Activated CD4-positive, alpha-beta T cell treated with anti-CD3 and anti-CD28 coated beads for 4 hours (primary cell): ENCODE data around the gene CD93.

Experiments
- DNase-seq, 2 donors: peaks; one replicate each; pipeline ENCODE4 v3.0.0-alpha.2; 2020

CD93 gene

GRCh38 chr20:23097636-23098580 lies 11.8 kb upstream of the CD93 start:
- DNase-seq: no peak

- DNase-seq: no peak
Observed at GRCh38 chr20:23096986-23097520, 10.9 kb upstream of the CD93 start.

GRCh38 chr20:23096097-23096496 lies 10.0 kb upstream of the CD93 start:
- DNase-seq: no peak

- no peak for DNase-seq
Observed at GRCh38 chr20:23095499-23095898, 9.4 kb upstream of the CD93 start.

- DNase-seq: no peak
Observed at GRCh38 chr20:23094927-23095326, 8.8 kb upstream of the CD93 start.

- no peak for DNase-seq
Observed at GRCh38 chr20:23094213-23094896, 8.2 kb upstream of the CD93 start.

GRCh38 chr20:23093613-23094012 lies 7.5 kb upstream of the CD93 start:
- DNase-seq: no peak

- no peak for DNase-seq
Observed at GRCh38 chr20:23092861-23093495, 6.9 kb upstream of the CD93 start.

- no peak for DNase-seq
Observed at GRCh38 chr20:23092384-23092756, 6.2 kb upstream of the CD93 start.

- no peak for DNase-seq
Observed at GRCh38 chr20:23091721-23092383, 5.7 kb upstream of the CD93 start.

GRCh38 chr20:23090878-23091277 lies 4.8 kb upstream of the CD93 start:
- DNase-seq: no peak

- no peak for DNase-seq
Observed at GRCh38 chr20:23090147-23090546, 4.0 kb upstream of the CD93 start.

GRCh38 chr20:23088866-23089265 lies 2.7 kb upstream of the CD93 start:
- no peak for DNase-seq

- DNase-seq: no peak
Observed at GRCh38 chr20:23087587-23088251, 1.6 kb upstream of the CD93 start.

- DNase-seq: no peak
Observed at GRCh38 chr20:23086931-23087411, 847 bp upstream of the CD93 start.

- DNase-seq: no peak
Observed at GRCh38 chr20:23085436-23086055, 578 bp downstream of the CD93 start.

GRCh38 chr20:23084845-23085365 lies 1.2 kb downstream of the CD93 start:
- no peak for DNase-seq

- DNase-seq: no peak
Observed at GRCh38 chr20:23084282-23084844, 1.8 kb downstream of the CD93 start.

GRCh38 chr20:23083553-23084220 lies 2.4 kb downstream of the CD93 start:
- DNase-seq: no peak

GRCh38 chr20:23082846-23083552 lies 3.1 kb downstream of the CD93 start:
- DNase-seq: no peak
